H54 (cell line): ENCODE measurements around the gene ZKSCAN8.

ENCODE experiments used
- DNase-seq: peaks from one replicate; pipeline ENCODE4 v3.0.0; 2011; ENCODE audit warnings: low spot score, mixed read lengths; ENCODE audit not compliant: insufficient read length
- FAIRE-seq: peaks from 3 replicates; lab custom pipeline; 2011; peaks lifted over from hg19 to GRCh38; lab: Jason Lieb, UNC
- POLR2A ChIP-seq: IDR thresholded peaks from 2 replicates; pipeline ENCODE4 v1.6.1; 2011; ENCODE audit warnings: low read depth, mild to moderate bottlenecking, low read length

Gene ZKSCAN8

DNA sequence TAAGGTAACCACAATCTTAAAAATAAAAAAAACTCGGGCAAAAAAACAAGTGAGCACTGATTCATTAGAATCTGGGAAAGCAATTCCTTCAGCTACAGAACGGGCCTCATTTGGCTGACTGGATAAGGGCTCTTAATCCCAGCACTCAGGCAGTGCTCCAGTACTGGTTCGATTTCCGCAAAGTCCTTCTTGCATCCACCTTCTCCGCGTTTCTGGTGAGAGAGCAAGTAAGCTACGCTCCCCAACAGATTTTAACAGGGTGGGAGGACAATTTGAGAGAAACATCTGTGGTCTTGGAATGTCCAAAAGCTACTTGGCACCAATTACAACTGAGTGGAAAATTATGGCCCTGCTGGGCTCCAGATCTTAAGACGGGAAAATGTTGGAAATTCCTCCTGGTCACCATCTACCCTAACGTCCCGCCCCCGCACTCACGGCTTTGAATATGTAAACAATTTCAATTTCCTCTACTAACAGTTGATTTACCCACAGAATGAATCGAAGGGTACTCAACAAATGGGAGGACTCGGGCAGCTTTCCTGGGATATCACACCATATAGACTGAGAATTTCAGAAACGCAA, 65.3 kb downstream of the ZKSCAN8 start:
- no peak for FAIRE-seq
- DNase-seq: no peak
- TF ChIP-seq POLR2A: no peak

DNA sequence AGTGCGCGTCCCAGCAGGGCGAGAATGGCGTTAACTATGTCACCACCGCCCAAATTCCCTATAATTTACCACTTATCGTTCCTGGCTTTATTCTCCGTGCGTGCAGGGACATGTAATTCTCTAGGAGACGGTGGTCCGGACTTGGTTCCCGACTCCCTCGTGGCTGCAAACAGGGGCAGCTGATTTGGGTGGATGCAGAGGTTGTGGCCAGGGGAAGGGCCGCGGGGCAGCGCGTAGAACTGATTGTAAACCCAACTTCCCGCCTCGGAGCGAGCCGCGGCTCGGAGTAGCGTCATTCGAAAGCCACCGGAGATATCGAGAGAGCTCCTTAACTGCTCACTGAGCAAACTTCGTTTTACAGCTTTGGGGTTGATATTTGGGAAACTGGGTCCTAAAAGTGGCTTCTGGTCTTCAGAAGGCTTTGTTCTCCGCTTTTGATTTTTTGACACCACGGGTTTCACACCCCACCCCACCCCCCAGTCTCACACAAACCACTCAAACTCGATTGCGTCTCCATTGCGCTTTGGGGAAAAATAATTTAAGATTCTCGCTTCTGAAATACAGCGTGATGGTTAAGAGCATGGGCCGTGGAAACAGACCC, 65.9 kb downstream of the ZKSCAN8 start:
- FAIRE-seq: no peak
- no peak for DNase-seq
- no peak for TF ChIP-seq POLR2A

DNA sequence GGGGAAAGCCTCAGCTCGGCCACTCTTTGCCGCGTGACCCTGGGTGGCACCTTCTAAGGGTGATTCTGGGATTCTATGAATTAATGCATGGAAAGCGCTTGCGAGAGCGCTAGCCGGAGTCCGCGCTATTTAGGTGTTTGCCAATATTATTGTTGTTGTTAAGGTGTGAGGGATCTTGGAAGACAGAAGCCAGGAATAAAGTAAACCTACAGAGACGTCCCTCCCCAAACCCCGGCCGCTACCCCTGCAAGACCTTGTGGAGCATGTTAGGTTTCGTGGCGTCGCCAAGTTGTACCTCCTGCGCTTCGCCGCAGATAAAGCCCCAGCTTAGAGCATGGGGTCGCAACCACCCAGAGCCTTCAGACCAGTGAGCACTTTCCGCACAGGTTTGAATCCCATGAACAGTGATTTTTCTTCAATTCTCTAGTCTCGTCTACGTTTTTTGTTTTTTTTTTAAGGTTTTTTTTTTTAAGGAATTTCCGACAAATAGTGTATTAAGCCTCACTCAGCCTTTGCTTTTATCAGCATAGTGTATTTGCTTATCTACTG, 66.5 kb downstream of the ZKSCAN8 start:
- no peak for TF ChIP-seq POLR2A
- FAIRE-seq (no peak), DNase-seq (no peak)
